ENCODE data around the gene NPTX1. TPM values are rescaled to one million over a fixed set of nuclear protein-coding genes. Genes with fewer than 3 reads are reported as not detected.
A peak's percentile ranks its signal among the peaks of the same experiment; 100 is the strongest.

The NPTX1 gene
- total RNA-seq, 1 donor from 2014 or later: not detected

DNA sequence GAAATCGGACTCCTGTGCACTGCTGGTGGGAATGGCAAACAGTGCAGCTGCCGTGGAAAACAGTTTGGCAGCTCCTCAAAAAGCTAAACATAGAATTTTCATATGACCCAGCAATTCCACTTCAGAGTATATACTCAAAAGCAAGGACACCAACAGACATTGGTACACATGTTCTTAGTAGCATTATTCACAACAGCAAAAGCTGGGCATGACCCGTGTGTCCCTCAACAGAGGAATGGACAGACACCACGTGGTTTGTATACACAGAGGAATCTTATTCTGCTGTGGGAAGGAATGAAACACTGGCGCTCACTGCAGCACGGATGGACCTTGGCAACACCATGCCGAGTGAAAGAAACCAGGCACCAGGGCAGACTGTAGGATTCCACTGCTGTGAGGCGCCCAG lies 16.0 kb downstream of the NPTX1 start:
- Mint-ChIP-seq H3K27me3 (peaks cover 51% of the 10 kb centered on the region), H3K4me1 (ENCODE audit: low read depth) (peaks cover 3% of the 10 kb centered on the region), H3K4me3 (ENCODE audit: low read depth) (no peak overlapping the region), H3K36me3 (ENCODE audit: insufficient read depth) (no peaks in the 10 kb centered on the region), H3K27ac (no peak overlapping the region), H3K9me3 (ENCODE audit: low read depth) (no peaks in the 10 kb centered on the region)
- no peak for DNase-seq (ENCODE audit: low spot score, unreplicated experiment)
- TF ChIP-seq, protein P1, sequence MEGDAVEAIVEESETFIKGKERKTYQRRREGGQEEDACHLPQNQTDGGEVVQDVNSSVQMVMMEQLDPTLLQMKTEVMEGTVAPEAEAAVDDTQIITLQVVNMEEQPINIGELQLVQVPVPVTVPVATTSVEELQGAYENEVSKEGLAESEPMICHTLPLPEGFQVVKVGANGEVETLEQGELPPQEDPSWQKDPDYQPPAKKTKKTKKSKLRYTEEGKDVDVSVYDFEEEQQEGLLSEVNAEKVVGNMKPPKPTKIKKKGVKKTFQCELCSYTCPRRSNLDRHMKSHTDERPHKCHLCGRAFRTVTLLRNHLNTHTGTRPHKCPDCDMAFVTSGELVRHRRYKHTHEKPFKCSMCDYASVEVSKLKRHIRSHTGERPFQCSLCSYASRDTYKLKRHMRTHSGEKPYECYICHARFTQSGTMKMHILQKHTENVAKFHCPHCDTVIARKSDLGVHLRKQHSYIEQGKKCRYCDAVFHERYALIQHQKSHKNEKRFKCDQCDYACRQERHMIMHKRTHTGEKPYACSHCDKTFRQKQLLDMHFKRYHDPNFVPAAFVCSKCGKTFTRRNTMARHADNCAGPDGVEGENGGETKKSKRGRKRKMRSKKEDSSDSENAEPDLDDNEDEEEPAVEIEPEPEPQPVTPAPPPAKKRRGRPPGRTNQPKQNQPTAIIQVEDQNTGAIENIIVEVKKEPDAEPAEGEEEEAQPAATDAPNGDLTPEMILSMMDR (IDR thresholded peaks at IDR 0.05; ENCODE audit: unreplicated experiment): no peak

DNA sequence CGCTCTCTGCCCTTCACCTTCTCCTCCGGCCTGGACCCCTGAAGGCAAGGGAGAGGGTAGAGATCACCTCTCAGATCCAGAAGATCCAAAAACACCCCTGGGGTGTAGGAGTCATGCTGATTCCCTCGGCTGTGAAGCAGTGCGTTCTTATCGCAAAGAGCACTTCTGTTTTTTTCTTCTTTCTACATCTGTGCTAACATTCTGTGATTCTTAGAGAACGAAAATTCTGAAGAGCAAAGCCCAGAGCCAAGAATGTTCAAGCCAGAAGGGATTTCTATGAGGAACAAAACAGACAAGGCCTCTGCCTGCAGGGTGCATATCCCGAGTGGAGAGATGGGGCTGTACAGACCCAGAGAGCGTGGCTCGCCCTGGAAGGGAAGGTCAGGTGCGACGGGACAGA lies 17.2 kb downstream of the NPTX1 start:
- Mint-ChIP-seq H3K36me3 (ENCODE audit: insufficient read depth) (no peaks in the 10 kb centered on the region), H3K9me3 (ENCODE audit: low read depth) (no peaks in the 10 kb centered on the region), H3K27ac (no peak overlapping the region), H3K27me3 (peaks cover 45% of the 10 kb centered on the region), H3K4me3 (ENCODE audit: low read depth) (no peak overlapping the region), H3K4me1 (ENCODE audit: low read depth) (peaks cover 7% of the 10 kb centered on the region)
- DNase-seq (ENCODE audit: low spot score, unreplicated experiment): no peak
- TF ChIP-seq, protein P1 (IDR thresholded peaks at IDR 0.05; ENCODE audit: unreplicated experiment): no peak

DNA sequence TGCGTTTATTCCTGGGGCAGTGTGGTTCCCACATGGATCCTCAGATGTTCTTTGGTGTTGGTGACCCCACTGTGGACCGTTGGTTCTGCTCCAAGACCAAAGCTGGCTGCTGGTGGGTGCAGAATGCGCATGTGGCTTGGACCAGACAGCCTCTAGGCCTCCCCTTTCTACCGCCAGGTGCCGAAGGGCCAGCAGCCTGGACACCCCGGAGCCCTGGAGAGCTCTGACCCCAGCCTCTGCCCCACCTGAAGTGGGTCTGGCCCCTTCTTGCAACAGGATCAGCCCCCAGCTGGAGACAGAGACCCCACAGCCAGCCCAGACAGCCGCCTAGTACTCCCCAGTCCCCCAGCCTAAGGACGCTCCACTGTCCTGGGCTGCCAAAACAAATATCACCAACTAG lies 18.4 kb downstream of the NPTX1 start:
- H3K4me3 Mint-ChIP-seq (ENCODE audit: low read depth): no peak overlapping the region
- peaks cover 45% of the 10 kb centered on the region for H3K27me3 Mint-ChIP-seq
- no peak overlapping the region for H3K27ac Mint-ChIP-seq
- H3K36me3 Mint-ChIP-seq (ENCODE audit: insufficient read depth): no peaks in the 10 kb centered on the region
- H3K9me3 Mint-ChIP-seq (ENCODE audit: low read depth): no peaks in the 10 kb centered on the region
- TF ChIP-seq, protein P1 (IDR thresholded peaks at IDR 0.05; ENCODE audit: unreplicated experiment): no peak
- H3K4me1 Mint-ChIP-seq (ENCODE audit: low read depth): peaks cover 18% of the 10 kb centered on the region
- DNase-seq (ENCODE audit: low spot score, unreplicated experiment): no peak

DNA sequence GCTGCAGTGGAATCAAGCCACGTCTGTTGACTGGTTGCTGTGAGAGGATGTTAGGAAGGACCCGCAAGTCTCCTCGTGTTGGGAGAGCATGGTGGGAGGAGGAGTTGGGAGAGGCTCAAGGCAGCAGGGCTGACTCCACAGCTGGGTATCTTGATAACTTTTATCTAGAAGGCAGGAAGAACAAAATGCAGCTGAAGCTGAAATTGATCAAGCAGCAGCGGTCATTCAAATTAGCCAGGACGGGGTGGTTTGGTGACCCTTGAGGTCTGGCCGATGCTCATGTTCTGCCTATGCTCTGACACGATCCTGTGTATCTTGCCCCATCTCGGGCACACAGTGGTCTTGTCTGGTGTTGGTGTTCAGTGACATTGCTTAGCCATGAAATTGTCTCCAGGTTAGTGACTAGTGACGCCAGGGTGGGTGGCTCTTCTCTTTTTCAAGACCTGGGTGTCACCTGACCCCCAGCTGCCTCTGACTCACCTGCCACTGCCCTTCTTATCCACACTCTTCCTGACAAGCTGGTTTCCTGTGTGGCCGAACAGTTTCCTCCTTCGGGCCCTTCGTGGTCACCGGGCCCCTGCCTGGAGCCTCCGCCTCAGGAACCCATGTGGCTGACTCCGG lies 19.1 kb downstream of the NPTX1 start:
- Mint-ChIP-seq H3K4me3 (ENCODE audit: low read depth) (no peak overlapping the region), H3K9me3 (ENCODE audit: low read depth) (no peaks in the 10 kb centered on the region), H3K27me3 (peaks cover 45% of the 10 kb centered on the region), H3K27ac (no peak overlapping the region), H3K4me1 (ENCODE audit: low read depth) (peaks cover 19% of the 10 kb centered on the region), H3K36me3 (ENCODE audit: insufficient read depth) (no peaks in the 10 kb centered on the region)
- DNase-seq (ENCODE audit: low spot score, unreplicated experiment): no peak
- TF ChIP-seq, protein P1 (IDR thresholded peaks at IDR 0.05; ENCODE audit: unreplicated experiment): no peak

DNA sequence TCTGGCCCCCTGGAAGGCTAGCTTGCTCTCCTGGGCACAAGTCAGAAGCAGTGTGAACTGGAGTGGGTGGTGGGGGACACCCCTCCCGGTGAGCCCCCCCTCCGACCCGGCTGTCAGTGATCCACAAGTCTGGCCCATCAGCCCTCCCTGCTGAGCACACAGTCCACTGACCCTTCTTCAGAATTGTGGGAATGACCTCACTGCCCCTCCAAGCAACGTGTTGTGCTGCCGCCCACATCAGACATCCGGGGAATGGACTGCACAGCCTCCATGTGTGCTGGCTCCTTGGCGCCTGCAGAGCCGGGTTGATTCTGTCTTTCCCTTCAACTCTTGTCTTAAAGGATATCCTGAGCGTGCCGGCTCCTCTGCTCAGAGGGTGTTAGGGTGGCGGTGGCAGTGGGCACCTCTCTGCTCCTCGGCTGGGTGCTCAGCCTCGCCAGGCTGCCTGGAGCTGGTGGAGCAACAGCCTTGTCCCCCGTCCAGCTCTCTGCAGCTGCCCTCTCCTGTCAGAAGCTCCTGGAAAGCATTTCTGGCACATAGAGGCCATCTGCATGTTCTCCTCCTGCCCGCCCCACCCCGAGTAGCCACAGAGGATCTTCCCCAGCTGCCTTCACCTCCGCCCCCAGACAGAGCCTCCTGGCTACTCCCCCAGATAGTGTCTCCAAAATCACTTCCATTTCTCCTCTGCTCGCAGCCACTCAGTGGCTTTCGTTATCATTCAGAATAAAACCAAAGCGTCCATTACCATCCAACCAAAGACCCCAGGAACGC lies 19.8 kb downstream of the NPTX1 start:
- TF ChIP-seq, protein P1 (IDR thresholded peaks at IDR 0.05; ENCODE audit: unreplicated experiment): no peak
- H3K9me3 Mint-ChIP-seq (ENCODE audit: low read depth): no peaks in the 10 kb centered on the region
- H3K27me3 Mint-ChIP-seq: peaks cover 41% of the 10 kb centered on the region
- H3K4me3 Mint-ChIP-seq (ENCODE audit: low read depth): peak overlapping the region; percentile 40
- DNase-seq (ENCODE audit: low spot score, unreplicated experiment): no peak
- H3K36me3 Mint-ChIP-seq (ENCODE audit: insufficient read depth): no peaks in the 10 kb centered on the region
- peaks cover 19% of the 10 kb centered on the region for H3K4me1 Mint-ChIP-seq (ENCODE audit: low read depth)
- H3K27ac Mint-ChIP-seq: no peak overlapping the region

Data from progenitor cell of endocrine pancreas (in vitro differentiated cells).